Superior temporal gyrus (tissue), 1 donor: Measurements from ENCODE around the gene NDUFS6.
"Not testable (repeated sequence)": the region's sequence is repeated elsewhere in the genome, so short reads cannot be mapped to it uniquely, and the experiment has no call there.

Experiments used
- DNase-seq: peaks from one replicate; pipeline ENCODE4 v3.0.0-alpha.2; 2016; ENCODE audit errors: extremely low spot score

NDUFS6 gene

GRCh38 chr5:1782385-1783215 lies 18.6 kb upstream of the NDUFS6 start:
- DNase-seq: no peak

- no peak for DNase-seq
These were observed 18.0 kb upstream of the NDUFS6 start for GRCh38 chr5:1783216-1783554.

- no peak for DNase-seq
These were observed 16.8 kb upstream of the NDUFS6 start for GRCh38 chr5:1784197-1785050.

GRCh38 chr5:1785062-1785461 lies 16.1 kb upstream of the NDUFS6 start:
- no peak for DNase-seq

GRCh38 chr5:1785984-1786383 lies 15.2 kb upstream of the NDUFS6 start:
- DNase-seq: no peak

- no peak for DNase-seq
These were observed 14.4 kb upstream of the NDUFS6 start for GRCh38 chr5:1786621-1787471.

- no peak for DNase-seq
These were observed 13.6 kb upstream of the NDUFS6 start for GRCh38 chr5:1787472-1788047.

- DNase-seq: no peak
These were observed 13.0 kb upstream of the NDUFS6 start for GRCh38 chr5:1788200-1788599.

GRCh38 chr5:1788828-1789227 lies 12.4 kb upstream of the NDUFS6 start:
- DNase-seq: no peak

GRCh38 chr5:1789438-1789833 lies 11.8 kb upstream of the NDUFS6 start:
- not testable (repeated sequence) for DNase-seq

- DNase-seq: no peak
These were observed 11.3 kb upstream of the NDUFS6 start for GRCh38 chr5:1789834-1790471.

- no peak for DNase-seq
These were observed 10.0 kb upstream of the NDUFS6 start for GRCh38 chr5:1791176-1791575.

- no peak for DNase-seq
These were observed 8.4 kb upstream of the NDUFS6 start for GRCh38 chr5:1792842-1793266.

GRCh38 chr5:1793301-1793740 lies 7.9 kb upstream of the NDUFS6 start:
- DNase-seq: no peak

GRCh38 chr5:1793966-1794900 lies 7.0 kb upstream of the NDUFS6 start:
- DNase-seq: no peak

- no peak for DNase-seq
These were observed 6.3 kb upstream of the NDUFS6 start for GRCh38 chr5:1794901-1795290.

GRCh38 chr5:1795506-1795905 lies 5.7 kb upstream of the NDUFS6 start:
- no peak for DNase-seq

GRCh38 chr5:1795931-1796330 lies 5.3 kb upstream of the NDUFS6 start:
- no peak for DNase-seq

- no peak for DNase-seq
These were observed 4.7 kb upstream of the NDUFS6 start for GRCh38 chr5:1796371-1797102.
